KMS-11 (cell line): Measurements from ENCODE around the gene GSX2.

Experiments used
- H2AFZ ChIP-seq: fragments of 200-600 bp; sonication (generic); 2 replicates; pipeline ENCODE4 v1.6.1; 2016; ENCODE audit warnings: antibody characterized with exemption, mixed run types, low read depth
- H3K27ac ChIP-seq: fragments of 200-600 bp; sonication (generic); 2 replicates; pipeline ENCODE4 v1.6.1; 2016; ENCODE audit warnings: mild to moderate bottlenecking, mixed run types
- H3K27me3 ChIP-seq: fragments of 200-600 bp; sonication (generic); 2 replicates; pipeline ENCODE4 v1.6.1; 2017; ENCODE audit warnings: mild to moderate bottlenecking, low read depth, mixed run types, moderate library complexity; ENCODE audit not compliant: insufficient read depth
- H3K36me3 ChIP-seq: fragments of 200-600 bp; sonication (generic); 2 replicates; pipeline ENCODE4 v1.6.1; 2017; ENCODE audit warnings: mild to moderate bottlenecking, mixed run types; ENCODE audit not compliant: insufficient read depth
- H3K4me1 ChIP-seq: fragments of 200-600 bp; sonication (generic); 2 replicates; pipeline ENCODE4 v1.6.1; 2016; ENCODE audit warnings: mild to moderate bottlenecking, low read depth, mixed run types; ENCODE audit not compliant: poor library complexity, severe bottlenecking
- H3K4me2 ChIP-seq: fragments of 200-600 bp; sonication (generic); 2 replicates; pipeline ENCODE4 v1.7.0; 2016; ENCODE audit warnings: mild to moderate bottlenecking, mixed run types
- H3K4me3 ChIP-seq: fragments of 200-600 bp; sonication (generic); IDR thresholded peaks from 2 replicates; pipeline ENCODE4 v1.6.1; 2017; ENCODE audit warnings: low read depth, low read length, mixed read lengths; ENCODE audit not compliant: insufficient read depth
- H3K79me2 ChIP-seq: fragments of 200-600 bp; sonication (generic); 2 replicates; pipeline ENCODE4 v1.6.1; 2016; ENCODE audit warnings: low read depth, mixed run types; ENCODE audit not compliant: insufficient read depth
- H3K9ac ChIP-seq: fragments of 200-600 bp; sonication (generic); 2 replicates; pipeline ENCODE4 v1.6.1; 2016; ENCODE audit warnings: mild to moderate bottlenecking, mixed run types
- H4K20me1 ChIP-seq: fragments of 200-600 bp; sonication (generic); 2 replicates; pipeline ENCODE4 v1.6.1; 2016; ENCODE audit warnings: mild to moderate bottlenecking, mixed run types; ENCODE audit not compliant: insufficient read depth
- TF ChIP-seq, protein P1 (sequence below): fragments of 200-600 bp; sonication (generic); conservative IDR thresholded peaks from 2 replicates; pipeline ENCODE4 v1.6.1; 2017; ENCODE audit warnings: low read depth, mild to moderate bottlenecking, antibody characterized with exemption, low read length, moderate library complexity, mixed read lengths

The GSX2 gene

DNA sequence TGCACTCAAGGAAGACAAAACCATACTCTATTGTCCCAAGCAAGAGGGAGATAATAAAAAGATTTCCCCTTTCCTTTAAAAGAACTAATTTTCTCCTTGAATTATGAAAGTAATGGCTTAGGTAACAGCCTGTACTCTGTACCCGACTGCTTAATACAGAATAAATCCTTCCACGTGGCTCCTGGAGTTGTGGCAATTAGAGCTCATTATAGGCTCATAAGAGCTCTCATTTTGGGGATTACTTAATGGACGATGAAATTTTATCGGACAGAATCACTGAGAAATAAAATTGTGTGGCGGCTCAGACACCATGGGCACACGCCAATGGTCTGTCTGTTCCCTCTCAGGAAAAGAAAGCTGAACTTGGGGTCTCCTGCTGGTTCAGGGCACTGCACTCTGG, 2.8 kb upstream of the GSX2 start:
- TF ChIP-seq, protein P1, sequence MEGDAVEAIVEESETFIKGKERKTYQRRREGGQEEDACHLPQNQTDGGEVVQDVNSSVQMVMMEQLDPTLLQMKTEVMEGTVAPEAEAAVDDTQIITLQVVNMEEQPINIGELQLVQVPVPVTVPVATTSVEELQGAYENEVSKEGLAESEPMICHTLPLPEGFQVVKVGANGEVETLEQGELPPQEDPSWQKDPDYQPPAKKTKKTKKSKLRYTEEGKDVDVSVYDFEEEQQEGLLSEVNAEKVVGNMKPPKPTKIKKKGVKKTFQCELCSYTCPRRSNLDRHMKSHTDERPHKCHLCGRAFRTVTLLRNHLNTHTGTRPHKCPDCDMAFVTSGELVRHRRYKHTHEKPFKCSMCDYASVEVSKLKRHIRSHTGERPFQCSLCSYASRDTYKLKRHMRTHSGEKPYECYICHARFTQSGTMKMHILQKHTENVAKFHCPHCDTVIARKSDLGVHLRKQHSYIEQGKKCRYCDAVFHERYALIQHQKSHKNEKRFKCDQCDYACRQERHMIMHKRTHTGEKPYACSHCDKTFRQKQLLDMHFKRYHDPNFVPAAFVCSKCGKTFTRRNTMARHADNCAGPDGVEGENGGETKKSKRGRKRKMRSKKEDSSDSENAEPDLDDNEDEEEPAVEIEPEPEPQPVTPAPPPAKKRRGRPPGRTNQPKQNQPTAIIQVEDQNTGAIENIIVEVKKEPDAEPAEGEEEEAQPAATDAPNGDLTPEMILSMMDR, result no peak
- peaks cover 4% of the 10 kb centered on the region for H3K4me1 ChIP-seq
- no peaks in the 10 kb centered on the region for H3K79me2 ChIP-seq
- no peaks in the 10 kb centered on the region for H3K36me3 ChIP-seq
- H3K9ac ChIP-seq, result no peak overlapping the region
- H3K27me3 ChIP-seq, result no peaks in the 10 kb centered on the region
- no peak overlapping the region for H3K4me3 ChIP-seq
- no peak overlapping the region for H2AFZ ChIP-seq
- no peaks in the 10 kb centered on the region for H4K20me1 ChIP-seq
- H3K4me2 ChIP-seq, result no peak overlapping the region
- H3K27ac ChIP-seq, result no peak overlapping the region

DNA sequence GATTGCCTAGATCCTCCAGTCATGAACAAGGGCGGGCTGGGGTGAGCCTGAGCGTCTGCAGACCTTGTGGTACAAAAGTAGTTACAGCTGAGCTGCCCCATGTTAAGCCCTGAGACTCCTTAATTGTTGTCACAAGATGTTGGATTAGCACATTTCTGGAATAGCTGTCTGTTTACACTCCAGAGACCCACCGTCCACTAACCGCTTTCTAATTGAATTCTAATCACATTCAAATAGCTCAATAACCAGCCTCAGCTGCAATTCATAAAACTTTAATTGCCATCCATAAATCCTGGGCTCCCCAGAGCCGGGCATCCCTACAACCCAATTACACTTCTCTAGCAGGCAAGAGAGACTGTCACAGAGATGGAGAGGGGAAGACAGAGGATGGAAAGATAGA, 1.6 kb upstream of the GSX2 start:
- H3K4me1 ChIP-seq, result no peaks in the 10 kb centered on the region
- TF ChIP-seq, protein P1, result no peak
- H3K79me2 ChIP-seq, result no peaks in the 10 kb centered on the region
- H3K9ac ChIP-seq, result no peak overlapping the region
- H3K27me3 ChIP-seq, result no peaks in the 10 kb centered on the region
- no peak overlapping the region for H3K4me2 ChIP-seq
- no peak overlapping the region for H3K4me3 ChIP-seq
- H2AFZ ChIP-seq, result no peak overlapping the region
- no peaks in the 10 kb centered on the region for H3K36me3 ChIP-seq
- H3K27ac ChIP-seq, result no peak overlapping the region
- H4K20me1 ChIP-seq, result no peaks in the 10 kb centered on the region

DNA sequence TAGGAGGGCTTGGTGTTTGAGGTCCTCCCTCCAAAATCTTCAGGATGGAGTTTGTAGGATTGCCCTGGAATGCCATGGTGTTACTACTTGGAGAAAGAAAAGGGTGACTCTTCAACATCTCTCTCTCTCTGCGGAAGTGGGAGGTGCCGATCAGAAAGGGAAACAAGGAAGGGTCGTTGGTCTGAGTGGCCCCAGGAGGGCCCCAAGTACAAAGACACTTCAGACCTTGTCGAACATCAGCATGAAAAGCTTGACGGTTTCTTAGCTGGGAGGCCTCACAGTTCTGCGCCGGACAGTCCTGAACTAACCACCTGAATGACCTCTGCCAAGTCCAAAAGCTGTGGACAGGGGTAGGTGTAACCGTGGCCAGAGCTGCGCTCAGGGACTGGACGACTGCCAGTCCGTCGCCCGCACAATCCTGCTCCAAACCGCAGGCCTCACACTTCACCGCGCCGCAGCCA, 646 bp upstream of the GSX2 start:
- TF ChIP-seq, protein P1, result no peak
- H3K4me3 ChIP-seq, result no peak overlapping the region
- H4K20me1 ChIP-seq, result no peaks in the 10 kb centered on the region
- no peak overlapping the region for H3K9ac ChIP-seq
- no peaks in the 10 kb centered on the region for H3K27me3 ChIP-seq
- no peaks in the 10 kb centered on the region for H3K4me1 ChIP-seq
- no peak overlapping the region for H3K27ac ChIP-seq
- H3K36me3 ChIP-seq, result no peaks in the 10 kb centered on the region
- no peak overlapping the region for H2AFZ ChIP-seq
- H3K79me2 ChIP-seq, result no peaks in the 10 kb centered on the region
- H3K4me2 ChIP-seq, result no peak overlapping the region

DNA sequence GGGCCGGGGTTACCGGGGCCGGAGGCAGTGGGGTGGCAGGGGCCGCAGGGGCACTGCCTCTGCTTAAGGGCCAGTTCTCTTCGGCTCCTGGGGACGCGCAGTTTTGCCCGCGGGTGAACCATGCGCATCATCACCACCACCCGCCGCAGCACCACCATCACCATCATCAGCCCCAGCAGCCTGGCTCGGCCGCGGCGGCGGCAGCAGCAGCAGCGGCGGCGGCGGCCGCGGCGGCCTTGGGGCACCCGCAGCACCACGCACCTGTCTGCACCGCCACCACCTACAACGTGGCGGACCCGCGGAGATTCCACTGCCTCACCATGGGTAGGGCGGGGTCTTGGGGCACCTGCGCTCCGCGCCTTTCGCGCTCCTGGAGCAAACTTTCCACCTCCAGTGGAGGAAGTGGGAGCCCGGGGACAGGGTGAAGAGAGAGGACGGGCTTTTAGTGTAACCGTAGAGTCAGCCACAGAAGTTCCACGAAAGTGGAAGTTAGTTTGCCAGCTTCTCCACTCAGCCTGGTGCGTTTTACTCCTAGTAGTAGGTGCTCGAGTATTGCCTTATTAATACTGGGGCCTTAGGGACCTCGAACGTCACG, 729 bp downstream of the GSX2 start:
- TF ChIP-seq, protein P1, result no peak
- Histone ChIP-seq H3K36me3 (no peaks in the 10 kb centered on the region), H3K4me1 (no peaks in the 10 kb centered on the region), H3K27ac (no peak overlapping the region), H3K79me2 (no peaks in the 10 kb centered on the region), H3K9ac (no peak overlapping the region), H3K27me3 (no peaks in the 10 kb centered on the region), H3K4me3 (no peak overlapping the region), H4K20me1 (no peaks in the 10 kb centered on the region), H3K4me2 (no peak overlapping the region), H2AFZ (no peak overlapping the region; the same call in 1 of the 2 replicates)
